ENCODE data around the gene TSPAN9.

The TSPAN9 gene

GRCh38 chr12:3119192-3119755 is 42.1 kb downstream of the TSPAN9 start:
- peaks cover 4% of the 10 kb centered on the region for H3K9me3 ChIP-seq (ENCODE audit: control insufficient read depth, low read length)
- H3K4me3 ChIP-seq (ENCODE audit: low read length) = no peak overlapping the region
- H3K9ac ChIP-seq (ENCODE audit: low read length) = no peak overlapping the region
- no peaks in the 10 kb centered on the region for H3K4me1 ChIP-seq (ENCODE audit: control insufficient read depth, insufficient read depth, low read length)
- H3K27me3 ChIP-seq (replicated peaks; ENCODE audit: control insufficient read depth, insufficient read depth, low read length) = peaks cover 6% of the 10 kb centered on the region
- DNase-seq (ENCODE audit: low read depth) = no peak
- H3K36me3 ChIP-seq (ENCODE audit: control insufficient read depth, insufficient read depth, low read length, severe bottlenecking) = no peaks in the 10 kb centered on the region

- peak; percentile 69 for DNase-seq (ENCODE audit: low read depth)
- H3K4me3 ChIP-seq (ENCODE audit: low read length) = no peak overlapping the region
Measured at GRCh38 chr12:3119756-3120601, 42.8 kb downstream of the TSPAN9 start.

GRCh38 chr12:3120701-3121100 is 43.5 kb downstream of the TSPAN9 start:
- H3K9ac ChIP-seq (ENCODE audit: low read length) = no peak overlapping the region
- peaks cover 6% of the 10 kb centered on the region for H3K27me3 ChIP-seq (replicated peaks; ENCODE audit: control insufficient read depth, insufficient read depth, low read length)
- H3K9me3 ChIP-seq (ENCODE audit: control insufficient read depth, low read length) = peaks cover 16% of the 10 kb centered on the region
- DNase-seq (ENCODE audit: low read depth) = no peak
- H3K36me3 ChIP-seq (ENCODE audit: control insufficient read depth, insufficient read depth, low read length, severe bottlenecking) = no peaks in the 10 kb centered on the region
- H3K4me1 ChIP-seq (ENCODE audit: control insufficient read depth, insufficient read depth, low read length) = no peaks in the 10 kb centered on the region
- no peak overlapping the region for H3K4me3 ChIP-seq (ENCODE audit: low read length)

More at GRCh38 chr12:3119756-3120601, 42.8 kb downstream of the TSPAN9 start:
- Histone ChIP-seq H3K36me3 (ENCODE audit: control insufficient read depth, insufficient read depth, low read length, severe bottlenecking) (no peaks in the 10 kb centered on the region), H3K4me1 (ENCODE audit: control insufficient read depth, insufficient read depth, low read length) (no peaks in the 10 kb centered on the region), H3K9me3 (ENCODE audit: control insufficient read depth, low read length) (peaks cover 9% of the 10 kb centered on the region), H3K27me3 (replicated peaks; ENCODE audit: control insufficient read depth, insufficient read depth, low read length) (peaks cover 6% of the 10 kb centered on the region), H3K9ac (ENCODE audit: low read length) (no peak overlapping the region)

- Histone ChIP-seq H3K9ac (ENCODE audit: low read length) (no peak overlapping the region), H3K36me3 (ENCODE audit: control insufficient read depth, insufficient read depth, low read length, severe bottlenecking) (peaks cover 3% of the 10 kb centered on the region), H3K27me3 (replicated peaks; ENCODE audit: control insufficient read depth, insufficient read depth, low read length) (no peaks in the 10 kb centered on the region), H3K4me3 (ENCODE audit: low read length) (no peak overlapping the region), H3K9me3 (ENCODE audit: control insufficient read depth, low read length) (peaks cover 20% of the 10 kb centered on the region), H3K4me1 (ENCODE audit: control insufficient read depth, insufficient read depth, low read length) (no peaks in the 10 kb centered on the region)
- peak; percentile 82 for DNase-seq (ENCODE audit: low read depth)
Measured at GRCh38 chr12:3122841-3123678, 45.9 kb downstream of the TSPAN9 start.

- Histone ChIP-seq H3K4me3 (ENCODE audit: low read length) (no peak overlapping the region), H3K9ac (ENCODE audit: low read length) (no peak overlapping the region), H3K36me3 (ENCODE audit: control insufficient read depth, insufficient read depth, low read length, severe bottlenecking) (peaks cover 3% of the 10 kb centered on the region), H3K27me3 (replicated peaks; ENCODE audit: control insufficient read depth, insufficient read depth, low read length) (no peaks in the 10 kb centered on the region), H3K9me3 (ENCODE audit: control insufficient read depth, low read length) (peaks cover 20% of the 10 kb centered on the region), H3K4me1 (ENCODE audit: control insufficient read depth, insufficient read depth, low read length) (no peaks in the 10 kb centered on the region)
- no peak for DNase-seq (ENCODE audit: low read depth)
Measured at GRCh38 chr12:3123729-3124128, 46.5 kb downstream of the TSPAN9 start.

GRCh38 chr12:3124917-3125316 is 47.7 kb downstream of the TSPAN9 start:
- DNase-seq (ENCODE audit: low read depth) = no peak
- H3K4me1 ChIP-seq (ENCODE audit: control insufficient read depth, insufficient read depth, low read length) = no peaks in the 10 kb centered on the region
- H3K4me3 ChIP-seq (ENCODE audit: low read length) = no peak overlapping the region
- no peaks in the 10 kb centered on the region for H3K27me3 ChIP-seq (replicated peaks; ENCODE audit: control insufficient read depth, insufficient read depth, low read length)
- peaks cover 3% of the 10 kb centered on the region for H3K36me3 ChIP-seq (ENCODE audit: control insufficient read depth, insufficient read depth, low read length, severe bottlenecking)
- peaks cover 20% of the 10 kb centered on the region for H3K9me3 ChIP-seq (ENCODE audit: control insufficient read depth, low read length)
- no peak overlapping the region for H3K9ac ChIP-seq (ENCODE audit: low read length)

GRCh38 chr12:3125674-3126073 is 48.5 kb downstream of the TSPAN9 start:
- Histone ChIP-seq H3K9me3 (ENCODE audit: control insufficient read depth, low read length) (peaks cover 20% of the 10 kb centered on the region), H3K27me3 (replicated peaks; ENCODE audit: control insufficient read depth, insufficient read depth, low read length) (no peaks in the 10 kb centered on the region), H3K4me1 (ENCODE audit: control insufficient read depth, insufficient read depth, low read length) (no peaks in the 10 kb centered on the region), H3K4me3 (ENCODE audit: low read length) (no peak overlapping the region), H3K9ac (ENCODE audit: low read length) (no peak overlapping the region), H3K36me3 (ENCODE audit: control insufficient read depth, insufficient read depth, low read length, severe bottlenecking) (peaks cover 3% of the 10 kb centered on the region)
- no peak for DNase-seq (ENCODE audit: low read depth)

- no peaks in the 10 kb centered on the region for H3K4me1 ChIP-seq (ENCODE audit: control insufficient read depth, insufficient read depth, low read length)
- peaks cover 3% of the 10 kb centered on the region for H3K36me3 ChIP-seq (ENCODE audit: control insufficient read depth, insufficient read depth, low read length, severe bottlenecking)
- H3K4me3 ChIP-seq (ENCODE audit: low read length) = no peak overlapping the region
- H3K27me3 ChIP-seq (replicated peaks; ENCODE audit: control insufficient read depth, insufficient read depth, low read length) = no peaks in the 10 kb centered on the region
- H3K9ac ChIP-seq (ENCODE audit: low read length) = no peak overlapping the region
- H3K9me3 ChIP-seq (ENCODE audit: control insufficient read depth, low read length) = peaks cover 20% of the 10 kb centered on the region
- no peak for DNase-seq (ENCODE audit: low read depth)
Measured at GRCh38 chr12:3127832-3128231, 50.7 kb downstream of the TSPAN9 start.

GRCh38 chr12:3128498-3129293 is 51.5 kb downstream of the TSPAN9 start:
- DNase-seq (ENCODE audit: low read depth) = no peak
- Histone ChIP-seq H3K4me1 (ENCODE audit: control insufficient read depth, insufficient read depth, low read length) (peaks cover 8% of the 10 kb centered on the region), H3K9ac (ENCODE audit: low read length) (no peak overlapping the region), H3K9me3 (ENCODE audit: control insufficient read depth, low read length) (peaks cover 20% of the 10 kb centered on the region), H3K36me3 (ENCODE audit: control insufficient read depth, insufficient read depth, low read length, severe bottlenecking) (peaks cover 3% of the 10 kb centered on the region), H3K4me3 (ENCODE audit: low read length) (no peak overlapping the region), H3K27me3 (replicated peaks; ENCODE audit: control insufficient read depth, insufficient read depth, low read length) (no peaks in the 10 kb centered on the region)

- Histone ChIP-seq H3K36me3 (ENCODE audit: control insufficient read depth, insufficient read depth, low read length, severe bottlenecking) (peaks cover 3% of the 10 kb centered on the region), H3K27me3 (replicated peaks; ENCODE audit: control insufficient read depth, insufficient read depth, low read length) (no peaks in the 10 kb centered on the region), H3K4me3 (ENCODE audit: low read length) (no peak overlapping the region), H3K9me3 (ENCODE audit: control insufficient read depth, low read length) (peaks cover 16% of the 10 kb centered on the region), H3K4me1 (ENCODE audit: control insufficient read depth, insufficient read depth, low read length) (peaks cover 9% of the 10 kb centered on the region), H3K9ac (ENCODE audit: low read length) (no peak overlapping the region)
- no peak for DNase-seq (ENCODE audit: low read depth)
Measured at GRCh38 chr12:3129301-3130056, 52.3 kb downstream of the TSPAN9 start.
